H9 (cell line): Measurements from ENCODE around the gene S100A16. TPM values are rescaled to one million over a fixed set of nuclear protein-coding genes. Genes with fewer than 3 reads are reported as not detected.

ENCODE experiments used
- DNase-seq: peaks from one replicate; pipeline ENCODE4 v3.0.0-alpha.2; 2017
- H2AFZ ChIP-seq: one replicate; pipeline ENCODE4 v1.6.1; 2013; ENCODE audit warnings: mild to moderate bottlenecking, low read length, control low read depth, moderate library complexity
- H2AK5ac ChIP-seq: 2 replicates; pipeline ENCODE4 v1.6.1; 2013; ENCODE audit warnings: low read length, control low read depth, mixed read lengths; ENCODE audit not compliant: insufficient read length
- H2BK120ac ChIP-seq: one replicate; pipeline ENCODE4 v1.6.1; 2013; ENCODE audit warnings: low read depth, mild to moderate bottlenecking, low read length, control low read depth, inconsistent platforms; ENCODE audit not compliant: poor library complexity, severe bottlenecking
- H2BK12ac ChIP-seq: 2 replicates; pipeline ENCODE4 v1.6.1; 2013; ENCODE audit warnings: low read length, control low read depth, mixed read lengths, low read depth; ENCODE audit not compliant: insufficient read length
- H2BK15ac ChIP-seq: 2 replicates; pipeline ENCODE4 v1.6.1; 2013; ENCODE audit warnings: low read depth, low read length, control low read depth
- H2BK20ac ChIP-seq: one replicate; pipeline ENCODE4 v1.6.1; 2013; ENCODE audit warnings: low read depth, mild to moderate bottlenecking, low read length, control low read depth, inconsistent platforms; ENCODE audit not compliant: poor library complexity, severe bottlenecking
- H2BK5ac ChIP-seq: 2 replicates; pipeline ENCODE4 v1.6.1; 2013; ENCODE audit warnings: low read length, control low read depth, mixed read lengths; ENCODE audit not compliant: insufficient read length
- H3K14ac ChIP-seq: 2 replicates; pipeline ENCODE4 v1.6.1; 2013; ENCODE audit warnings: low read length, control low read depth; ENCODE audit not compliant: insufficient read depth
- H3K18ac ChIP-seq: 2 replicates; pipeline ENCODE4 v1.6.1; 2013; ENCODE audit warnings: low read depth, mild to moderate bottlenecking, mixed read lengths, low read length, control low read depth; ENCODE audit not compliant: insufficient read length
- H3K23ac ChIP-seq: 2 replicates; pipeline ENCODE4 v1.6.1; 2013; ENCODE audit warnings: low read length, control low read depth, mixed read lengths, low read depth; ENCODE audit not compliant: insufficient read length
- H3K23me2 ChIP-seq: 2 replicates; pipeline ENCODE4 v1.6.1; 2013; ENCODE audit warnings: low read depth, mild to moderate bottlenecking, mixed read lengths, low read length, control low read depth; ENCODE audit not compliant: insufficient read length, poor library complexity, severe bottlenecking
- H3K27ac ChIP-seq: 2 replicates; pipeline ENCODE4 v1.5.1; 2013; ENCODE audit warnings: low read length, control low read depth, mixed read lengths, low read depth; ENCODE audit not compliant: insufficient read length
- H3K27me3 ChIP-seq: 2 replicates; pipeline ENCODE4 v1.6.1; 2013; ENCODE audit warnings: low read length, control low read depth, inconsistent platforms; ENCODE audit not compliant: insufficient read depth
- H3K4ac ChIP-seq: 2 replicates; pipeline ENCODE4 v1.6.1; 2013; ENCODE audit warnings: low read depth, mild to moderate bottlenecking, control low read depth, inconsistent platforms, low read length, moderate library complexity
- H3K4me1 ChIP-seq: 2 replicates; pipeline ENCODE4 v1.6.1; 2013; ENCODE audit warnings: low read length, control low read depth, inconsistent platforms; ENCODE audit not compliant: insufficient read depth
- H3K4me2 ChIP-seq: 2 replicates; pipeline ENCODE4 v1.6.1; 2013; ENCODE audit warnings: low read length, control low read depth, mixed read lengths; ENCODE audit not compliant: insufficient read length, insufficient read depth
- H3K56ac ChIP-seq: 2 replicates; pipeline ENCODE4 v1.6.1; 2013; ENCODE audit warnings: low read depth, mild to moderate bottlenecking, mixed read lengths, low read length, control low read depth; ENCODE audit not compliant: insufficient read length
- H3K79me1 ChIP-seq: 2 replicates; pipeline ENCODE4 v1.6.1; 2013; ENCODE audit warnings: low read depth, mild to moderate bottlenecking, moderate library complexity, low read length, control low read depth, inconsistent platforms; ENCODE audit not compliant: insufficient read depth, poor library complexity, severe bottlenecking
- H3K79me2 ChIP-seq: 2 replicates; pipeline ENCODE4 v1.6.1; 2013; ENCODE audit warnings: low read length, control low read depth, inconsistent platforms; ENCODE audit not compliant: insufficient read depth
- H3K9ac ChIP-seq: 2 replicates; pipeline ENCODE4 v1.6.1; 2013; ENCODE audit warnings: low read length, control low read depth, mixed read lengths; ENCODE audit not compliant: insufficient read length; ENCODE audit errors: extremely low read depth
- H3K9me3 ChIP-seq: one replicate; pipeline ENCODE4 v1.6.1; 2013; ENCODE audit warnings: low read depth, low read length, inconsistent platforms; ENCODE audit not compliant: control insufficient read depth
- H3T11ph ChIP-seq: one replicate; pipeline ENCODE4 v1.6.1; 2013; ENCODE audit warnings: mild to moderate bottlenecking, low read length, control low read depth, inconsistent platforms
- H4K20me1 ChIP-seq: one replicate; pipeline ENCODE4 v1.6.1; 2013; ENCODE audit not compliant: control insufficient read depth, insufficient read length, insufficient read depth
- H4K5ac ChIP-seq: 2 replicates; pipeline ENCODE4 v1.6.1; 2013; ENCODE audit warnings: low read depth, mild to moderate bottlenecking, mixed read lengths, low read length, control low read depth; ENCODE audit not compliant: insufficient read length
- H4K8ac ChIP-seq: replicated peaks from 2 replicates; pipeline ENCODE4 v1.6.1; 2013; ENCODE audit warnings: low read length, control low read depth, mixed read lengths, low read depth; ENCODE audit not compliant: insufficient read length
- H4K91ac ChIP-seq: 2 replicates; pipeline ENCODE4 v1.6.1; 2013; ENCODE audit warnings: low read depth, mild to moderate bottlenecking, moderate library complexity, mixed read lengths, low read length, control low read depth; ENCODE audit not compliant: insufficient read length
- H3K27ac Mint-ChIP-seq, 3 experiments: 2 replicates in 2 of 3; 3 replicates in 1 of 3; pipeline ENCODE4 v1.8.0; 2020 to 2021; ENCODE audit warnings: mixed read lengths in 3 of 3, mild to moderate bottlenecking in 1 of 3, moderate library complexity in 1 of 3
- H3K27me3 Mint-ChIP-seq: 2 replicates; pipeline ENCODE4 v1.8.0; 2021; ENCODE audit warnings: low read depth, mild to moderate bottlenecking, moderate library complexity, mixed read lengths
- H3K36me3 Mint-ChIP-seq, 3 experiments: 2 replicates in 2 of 3; 3 replicates in 1 of 3; pipeline ENCODE4 v1.8.0; 2020 to 2021; ENCODE audit warnings: low read depth in 3 of 3, mixed read lengths in 3 of 3; ENCODE audit not compliant: insufficient read depth in 1 of 3
- H3K4me1 Mint-ChIP-seq, 2 experiments: 2 replicates each; pipeline ENCODE4 v1.8.0; 2020; ENCODE audit warnings: mixed read lengths in 2 of 2
- H3K4me3 Mint-ChIP-seq, 2 experiments: 2 replicates in 1 of 2; 3 replicates in 1 of 2; pipeline ENCODE4 v1.8.0; 2020 to 2021; ENCODE audit warnings: mild to moderate bottlenecking in 2 of 2, mixed read lengths in 2 of 2, moderate library complexity in 1 of 2
- H3K9me3 Mint-ChIP-seq, 2 experiments: 2 replicates in 1 of 2; 3 replicates in 1 of 2; pipeline ENCODE4 v1.8.0; 2020; ENCODE audit warnings: mild to moderate bottlenecking in 2 of 2, mixed read lengths in 2 of 2, moderate library complexity in 1 of 2
- WGBS: extraction: QIAGEN DNeasy Blood & Tissue Kit; methylation state at CpG from one replicate; pipeline ENCODE4 v1.1.7; 2013; ENCODE audit warnings: missing lambda C conversion rate, low lambda C conversion rate, mixed read lengths; ENCODE audit not compliant: insufficient read length; ENCODE audit errors: extremely low coverage; 5-methylcytosine and 5-hydroxymethylcytosine counted together
- total RNA-seq: library from RNA; stranded (reverse); gene quantifications from 2 replicates; pipeline ENCODE4 v1.2.1, GENCODE V29; 2021
- TF ChIP-seq, protein P1 (sequence below): fragments of 200-600 bp; sonication (generic); conservative IDR thresholded peaks from 3 replicates; pipeline ENCODE4 v1.8.0; 2021; ENCODE audit warnings: antibody characterized with exemption, mild to moderate bottlenecking

The S100A16 gene
- total RNA-seq, 1 experiment from 2014 or later = 8.0 TPM

DNA sequence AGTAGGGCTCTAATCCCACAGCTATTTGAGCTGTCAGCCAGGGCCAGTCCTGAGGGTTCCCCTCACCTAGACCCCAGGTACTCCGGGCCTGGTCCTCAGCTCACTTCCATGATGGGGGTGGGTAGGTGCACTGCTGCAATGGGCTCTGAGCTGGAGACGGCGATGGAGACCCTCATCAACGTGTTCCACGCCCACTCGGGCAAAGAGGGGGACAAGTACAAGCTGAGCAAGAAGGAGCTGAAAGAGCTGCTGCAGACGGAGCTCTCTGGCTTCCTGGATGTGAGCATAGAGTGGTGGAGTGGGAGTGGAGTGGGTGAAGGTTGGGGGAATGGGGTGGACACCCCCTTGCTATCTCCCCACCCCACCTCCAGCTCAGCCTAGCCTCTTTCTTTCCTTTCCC is 17.4 kb upstream of the S100A16 start:
- H2BK5ac ChIP-seq = no peak overlapping the region
- H2AK5ac ChIP-seq = no peak overlapping the region
- H3K4me3 Mint-ChIP-seq = peak overlapping the region in 1 of 2 experiments; percentile 30; a peak in 1 of 5 replicates
- TF ChIP-seq, protein P1, sequence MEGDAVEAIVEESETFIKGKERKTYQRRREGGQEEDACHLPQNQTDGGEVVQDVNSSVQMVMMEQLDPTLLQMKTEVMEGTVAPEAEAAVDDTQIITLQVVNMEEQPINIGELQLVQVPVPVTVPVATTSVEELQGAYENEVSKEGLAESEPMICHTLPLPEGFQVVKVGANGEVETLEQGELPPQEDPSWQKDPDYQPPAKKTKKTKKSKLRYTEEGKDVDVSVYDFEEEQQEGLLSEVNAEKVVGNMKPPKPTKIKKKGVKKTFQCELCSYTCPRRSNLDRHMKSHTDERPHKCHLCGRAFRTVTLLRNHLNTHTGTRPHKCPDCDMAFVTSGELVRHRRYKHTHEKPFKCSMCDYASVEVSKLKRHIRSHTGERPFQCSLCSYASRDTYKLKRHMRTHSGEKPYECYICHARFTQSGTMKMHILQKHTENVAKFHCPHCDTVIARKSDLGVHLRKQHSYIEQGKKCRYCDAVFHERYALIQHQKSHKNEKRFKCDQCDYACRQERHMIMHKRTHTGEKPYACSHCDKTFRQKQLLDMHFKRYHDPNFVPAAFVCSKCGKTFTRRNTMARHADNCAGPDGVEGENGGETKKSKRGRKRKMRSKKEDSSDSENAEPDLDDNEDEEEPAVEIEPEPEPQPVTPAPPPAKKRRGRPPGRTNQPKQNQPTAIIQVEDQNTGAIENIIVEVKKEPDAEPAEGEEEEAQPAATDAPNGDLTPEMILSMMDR = no peak
- no peak overlapping the region for H3K23ac ChIP-seq
- no peak overlapping the region for H2BK12ac ChIP-seq
- no peaks in the 10 kb centered on the region for H4K20me1 ChIP-seq
- H4K5ac ChIP-seq = no peak overlapping the region
- no peaks in the 10 kb centered on the region for H3K79me1 ChIP-seq
- peaks cover 0 to 3% of the 10 kb centered on the region in 2 experiments; a peak in 2 of 5 replicates for H3K9me3 Mint-ChIP-seq
- H4K8ac ChIP-seq = no peak overlapping the region
- peaks cover 41 to 46% of the 10 kb centered on the region in 2 experiments for H3K4me1 Mint-ChIP-seq
- H2BK120ac ChIP-seq = no peak overlapping the region
- H2BK20ac ChIP-seq = no peak overlapping the region
- H3K36me3 Mint-ChIP-seq = peaks cover 9 to 22% (median 16%) of the 10 kb centered on the region in 3 experiments
- no peak overlapping the region for H3T11ph ChIP-seq
- H3K27ac Mint-ChIP-seq = peak overlapping the region in 1 of 3 experiments; percentile 64; a peak in 1 of 7 replicates
- peaks cover 4% of the 10 kb centered on the region; the same call in 1 of the 2 replicates for H3K79me2 ChIP-seq
- 0 out of 2 replicates have a peak, but pooled peaks cover 2% of the 10 kb centered on the region for H3K27me3 Mint-ChIP-seq
- WGBS = no CpG with 5 or more reads among the region's 7 CpGs
- no peak overlapping the region for H3K18ac ChIP-seq
- no peaks in the 10 kb centered on the region for H3K27me3 ChIP-seq
- H3K56ac ChIP-seq = no peak overlapping the region
- no peak overlapping the region for H3K9ac ChIP-seq
- H2AFZ ChIP-seq = no peak overlapping the region
- H3K9me3 ChIP-seq = no peaks in the 10 kb centered on the region
- no peak for DNase-seq
- no peak overlapping the region for H2BK15ac ChIP-seq
- no peak overlapping the region for H3K4ac ChIP-seq
- H3K4me1 ChIP-seq = no peaks in the 10 kb centered on the region
- H3K14ac ChIP-seq = no peak overlapping the region
- H3K27ac ChIP-seq = no peak overlapping the region
- no peak overlapping the region for H4K91ac ChIP-seq
- no peak overlapping the region for H3K4me2 ChIP-seq
- peaks cover 19% of the 10 kb centered on the region for H3K23me2 ChIP-seq
